ENCODE results near the gene CDH4. TPM values are rescaled to one million over a fixed set of nuclear protein-coding genes. Genes with fewer than 3 reads are reported as not detected.

Gene CDH4
- total RNA-seq, 1 donor: 8.6 TPM

DNA sequence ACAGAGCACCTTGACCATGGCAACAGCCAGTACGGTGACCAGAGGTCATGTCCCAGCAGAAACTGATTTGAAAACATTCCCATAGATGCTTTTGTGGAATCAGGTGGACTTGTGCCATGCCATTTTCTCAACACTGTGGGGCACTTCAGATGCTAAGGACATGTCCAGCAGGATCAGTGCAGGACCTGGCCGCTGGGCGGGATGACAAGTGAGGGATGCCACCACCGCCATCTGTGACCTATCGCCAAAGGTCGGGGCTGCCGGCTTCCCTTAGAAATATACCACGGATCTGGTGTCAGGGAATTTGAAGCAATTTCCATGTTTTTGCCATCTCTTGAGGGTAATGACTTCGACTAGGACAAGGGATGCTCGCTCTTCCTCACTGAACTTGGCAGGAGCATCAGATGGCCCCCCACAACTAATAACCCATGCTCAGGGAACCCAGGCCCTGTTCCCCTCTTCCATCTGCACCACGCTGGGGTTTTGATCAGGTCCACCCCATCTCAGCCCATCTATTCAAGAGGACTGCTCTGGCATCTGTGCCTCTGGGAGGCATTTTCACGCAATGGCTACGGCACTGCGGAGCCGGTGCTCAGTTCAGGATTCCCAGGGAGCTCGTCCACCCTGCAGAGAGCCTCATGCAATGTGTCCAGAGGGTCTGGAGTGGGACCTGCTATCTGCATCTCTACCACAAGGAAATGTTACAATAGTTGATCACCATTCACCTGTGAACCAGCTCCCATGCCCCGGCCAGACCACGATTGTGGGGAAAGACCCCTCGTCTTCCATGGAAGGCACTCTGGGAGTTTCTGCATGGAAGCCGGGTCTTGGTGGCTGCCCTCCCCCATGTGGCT lies 511.1 kb downstream of the CDH4 start:
- no peak for DNase-seq (ENCODE audit: low read depth in 2 of 3, low spot score in 2 of 3)

- DNase-seq (ENCODE audit: low read depth in 2 of 3, low spot score in 2 of 3): no peak
Measured at GRCh38 chr20:61763740-61764400, 511.8 kb downstream of the CDH4 start.

DNA sequence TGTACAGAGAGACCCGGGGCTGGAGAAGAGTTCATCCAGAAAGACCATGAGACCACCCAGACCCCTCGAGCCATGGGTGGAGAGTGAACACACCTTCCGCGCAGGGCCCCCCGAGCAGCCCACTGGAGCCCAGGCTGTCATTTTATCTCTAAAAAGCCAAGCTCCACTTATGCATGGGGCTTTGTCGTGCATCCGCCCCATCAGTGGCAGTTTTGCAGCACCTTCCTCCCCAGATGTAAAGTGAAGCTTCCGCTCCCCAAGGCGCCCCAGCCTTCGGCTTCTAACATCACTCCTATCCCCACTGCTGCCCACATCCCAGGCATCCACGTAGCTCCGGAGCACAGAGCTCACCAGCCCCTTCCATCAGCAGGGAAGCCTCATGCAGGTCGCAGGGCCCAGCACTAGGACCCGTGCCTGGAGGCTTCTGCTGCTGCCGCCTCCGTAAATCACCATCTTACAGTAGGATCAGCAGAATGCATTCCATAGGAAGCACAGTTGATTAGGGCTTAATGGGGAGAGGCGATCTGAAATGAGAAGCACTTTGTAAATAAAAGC lies 512.5 kb downstream of the CDH4 start:
- DNase-seq (ENCODE audit: low read depth in 2 of 3, low spot score in 2 of 3): no peak

DNA sequence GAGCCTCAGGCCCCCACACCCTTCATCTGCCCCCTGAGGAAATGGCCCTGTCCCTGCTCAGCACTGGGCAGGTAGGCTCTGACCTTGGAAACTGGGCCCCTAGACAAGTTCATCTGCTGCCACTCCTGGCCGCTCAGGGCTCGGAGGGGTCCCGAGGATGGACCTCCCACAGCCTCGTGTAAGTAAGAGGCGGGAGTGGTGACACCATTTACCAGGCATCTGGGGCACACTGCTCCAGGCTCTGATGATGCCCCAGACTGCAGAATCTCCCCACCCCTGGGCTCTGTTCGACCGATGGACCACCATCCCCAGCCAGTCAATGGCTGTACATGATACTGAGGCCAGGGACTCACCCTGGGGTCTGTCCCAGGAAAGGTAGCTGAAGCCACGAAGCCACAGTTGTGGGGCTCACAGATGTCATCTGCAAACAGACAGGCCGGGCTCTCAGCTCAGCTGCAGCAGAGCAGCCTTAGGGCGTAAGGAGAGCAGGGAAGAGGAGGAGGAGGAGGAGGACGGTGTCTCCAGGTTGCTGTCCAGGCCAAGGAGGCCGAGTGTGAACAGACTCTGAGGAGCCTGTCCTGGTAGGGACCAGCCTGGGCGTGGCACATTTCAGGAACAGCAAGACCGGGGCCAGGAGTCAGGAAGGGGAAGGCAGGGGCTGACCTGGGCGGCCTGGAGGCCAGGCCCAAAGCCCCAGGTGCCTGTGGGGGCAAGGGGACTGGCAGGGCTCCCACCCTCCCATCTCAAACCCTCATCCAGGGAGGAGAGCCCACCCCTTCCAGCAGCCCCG lies 513.2 kb downstream of the CDH4 start:
- DNase-seq (ENCODE audit: low read depth in 2 of 3, low spot score in 2 of 3): no peak

DNA sequence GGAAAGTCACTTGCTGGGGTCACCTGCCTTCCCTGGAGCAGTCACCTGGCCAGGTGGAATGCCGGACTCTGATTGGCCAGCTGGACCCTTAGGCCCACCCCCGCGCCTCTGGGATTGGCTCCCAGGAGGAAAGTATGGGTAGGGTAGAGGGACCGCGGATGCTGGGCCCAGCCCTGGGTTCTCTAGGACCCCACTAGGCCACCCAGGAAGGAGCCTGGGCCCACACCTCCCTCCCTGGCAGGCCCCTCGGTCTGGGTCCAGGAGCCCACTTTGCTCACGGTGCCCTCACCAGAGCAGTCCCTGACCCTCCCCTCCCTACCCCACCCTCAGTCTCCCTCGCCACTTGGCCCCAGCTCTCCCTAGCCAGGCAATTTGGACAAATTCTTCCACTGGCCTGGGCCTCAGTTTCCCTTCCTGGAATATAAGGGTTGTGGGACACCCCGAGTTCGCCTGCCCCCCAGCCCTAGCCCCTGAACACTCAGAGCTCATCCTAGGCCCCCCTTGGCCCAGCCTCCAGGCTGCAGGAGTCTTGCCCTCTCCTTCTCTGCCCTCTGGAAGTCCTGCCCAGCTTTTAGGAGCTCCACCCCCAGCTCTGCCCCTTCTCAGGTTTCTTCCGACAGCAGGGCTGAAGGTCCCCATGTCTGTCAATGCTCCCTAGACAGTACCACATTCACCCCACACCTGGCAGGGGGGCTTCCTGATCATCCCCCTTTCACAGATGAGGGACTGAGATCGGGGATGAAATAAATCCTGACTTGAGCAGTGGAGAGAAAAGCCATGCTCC lies 514.0 kb downstream of the CDH4 start:
- no peak for DNase-seq (ENCODE audit: low read depth in 2 of 3, low spot score in 2 of 3)

DNA sequence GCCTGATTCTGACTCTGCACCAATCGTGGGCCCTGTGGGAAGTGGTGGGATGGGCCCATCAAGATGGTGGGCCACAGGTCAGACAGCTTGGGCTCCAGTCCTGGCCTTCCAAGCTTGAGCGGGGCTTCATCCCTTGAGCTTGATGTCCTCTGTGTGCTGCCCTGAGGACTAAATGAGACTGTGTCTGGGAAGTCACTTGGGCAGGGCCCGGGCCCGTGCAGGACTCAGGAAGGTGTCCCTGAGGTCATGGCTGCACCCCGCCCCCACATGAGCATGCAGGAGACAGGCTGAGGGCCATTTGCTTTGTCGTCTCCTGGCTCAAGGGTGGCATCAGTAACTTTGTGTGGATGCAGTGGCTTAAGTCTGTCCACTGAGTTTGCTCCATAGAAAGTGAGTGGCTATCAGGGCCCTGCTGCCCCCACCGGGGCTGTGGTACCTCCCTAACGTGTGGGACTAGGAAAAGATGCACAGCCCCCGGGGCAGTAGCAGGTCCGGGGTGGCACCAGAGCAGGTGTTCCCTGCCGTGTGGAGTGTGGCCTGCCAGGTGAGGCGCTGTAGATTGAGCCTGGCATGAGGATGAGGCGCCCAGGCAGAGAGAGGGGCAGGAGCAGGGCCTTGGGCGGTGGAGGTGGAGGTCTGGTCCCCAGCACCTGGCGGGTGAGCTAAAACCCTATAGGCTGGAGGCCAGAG lies 515.0 kb downstream of the CDH4 start:
- no peak for DNase-seq (ENCODE audit: low read depth in 2 of 3, low spot score in 2 of 3)

DNA sequence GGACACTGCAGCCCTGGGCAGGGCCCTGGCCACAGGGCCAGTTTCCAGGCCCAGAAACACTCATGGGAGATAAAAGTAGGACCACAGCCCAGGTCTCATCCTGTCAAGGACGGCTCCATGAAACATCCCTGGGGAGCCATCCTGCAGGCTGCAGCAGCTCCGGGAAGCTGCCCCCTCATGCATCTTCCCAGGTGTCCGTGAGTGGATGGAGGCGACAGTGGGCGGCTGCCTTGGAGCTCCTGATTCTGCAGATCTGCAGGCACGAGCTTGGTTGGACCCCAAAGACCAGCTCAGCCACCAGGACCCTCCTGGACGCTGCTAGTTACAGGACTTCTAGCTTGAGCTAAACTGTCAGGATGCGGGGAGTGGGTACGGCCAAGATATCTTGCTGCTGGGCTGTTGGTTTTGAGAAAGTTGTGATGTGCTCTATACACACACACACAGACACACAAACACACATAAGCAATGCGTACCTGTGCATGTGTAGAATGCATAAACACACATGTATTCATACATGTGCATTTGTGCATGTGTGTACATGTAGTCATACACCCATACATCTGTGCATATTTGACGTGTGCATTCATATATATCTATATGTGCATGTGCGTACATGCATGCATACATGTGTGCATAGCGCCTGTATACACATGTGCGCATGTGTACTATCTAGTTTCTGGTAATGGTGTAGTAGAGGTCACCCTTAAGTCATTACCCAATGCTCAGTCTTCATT lies 515.9 kb downstream of the CDH4 start:
- no peak for DNase-seq (ENCODE audit: low read depth in 2 of 3, low spot score in 2 of 3)

GRCh38 chr20:61768571-61769285 lies 516.7 kb downstream of the CDH4 start:
- DNase-seq (ENCODE audit: low read depth in 2 of 3, low spot score in 2 of 3): no peak

- DNase-seq (ENCODE audit: low read depth in 2 of 3, low spot score in 2 of 3): no peak
Measured at GRCh38 chr20:61769286-61769832, 517.3 kb downstream of the CDH4 start.

GRCh38 chr20:61770113-61770585 lies 518.1 kb downstream of the CDH4 start:
- no peak for DNase-seq (ENCODE audit: low read depth in 2 of 3, low spot score in 2 of 3)

DNA sequence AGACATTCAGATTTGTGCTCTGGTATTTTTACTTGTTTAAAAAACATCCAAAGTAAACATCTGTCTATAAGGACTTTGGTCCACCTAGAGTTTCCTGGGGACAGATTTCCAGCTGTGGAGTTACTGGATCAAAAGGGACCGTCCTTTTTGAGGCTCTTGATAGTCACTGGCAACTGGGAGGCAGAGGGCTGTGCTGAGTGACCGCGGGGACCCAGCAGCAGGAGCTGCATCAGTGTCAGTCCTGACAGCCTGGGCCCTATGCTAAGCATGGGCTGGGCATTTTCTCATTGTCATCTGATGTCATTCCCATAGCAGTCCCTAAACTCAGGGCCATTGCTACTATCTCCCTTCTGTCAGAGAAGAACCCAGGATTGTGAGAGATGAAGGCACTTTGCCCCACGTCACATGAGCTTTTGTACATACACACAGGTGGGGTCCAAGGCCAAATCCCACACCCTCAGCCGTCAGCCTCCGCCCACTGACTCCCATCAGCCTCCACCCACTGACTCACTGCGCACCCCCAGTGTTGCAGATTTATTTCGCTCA lies 519.8 kb downstream of the CDH4 start:
- no peak for DNase-seq (ENCODE audit: low read depth in 2 of 3, low spot score in 2 of 3)

- DNase-seq (ENCODE audit: low read depth in 2 of 3, low spot score in 2 of 3): no peak
Measured at GRCh38 chr20:61772828-61773631, 521.0 kb downstream of the CDH4 start.

DNA sequence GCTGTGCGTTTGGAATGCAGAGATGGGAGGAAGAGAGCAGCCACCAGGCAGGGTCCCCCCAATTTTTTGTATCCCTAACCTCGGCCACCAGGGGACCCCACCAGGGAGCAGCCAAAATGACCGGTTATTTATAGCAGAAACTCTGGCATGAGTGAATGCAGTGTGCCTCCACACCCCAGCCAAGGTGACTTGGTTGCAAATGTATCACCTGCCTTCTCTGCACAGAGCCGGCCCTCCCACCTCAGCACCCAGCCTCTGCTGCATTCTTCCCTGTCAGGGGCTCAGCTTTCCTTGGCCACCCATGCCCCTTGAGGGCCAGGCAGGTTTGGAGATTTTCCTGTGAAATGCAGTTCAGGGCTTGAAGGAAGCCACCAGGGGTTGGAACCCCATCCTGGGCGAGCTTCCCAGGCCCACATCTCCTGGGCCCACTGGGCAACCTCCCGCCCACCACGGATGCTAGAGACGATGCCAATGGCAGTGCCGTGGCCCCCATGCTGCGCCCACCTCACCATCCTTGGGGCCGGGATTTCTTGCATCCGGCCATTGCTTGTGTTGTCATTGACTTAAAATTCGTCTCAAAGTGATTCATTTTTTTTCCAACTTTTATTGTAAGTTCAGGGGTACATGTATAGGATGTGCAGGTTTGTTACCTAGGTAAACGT lies 522.0 kb downstream of the CDH4 start:
- no peak for DNase-seq (ENCODE audit: low read depth in 2 of 3, low spot score in 2 of 3)

- no peak for DNase-seq (ENCODE audit: low read depth in 2 of 3, low spot score in 2 of 3)
Measured at GRCh38 chr20:61775423-61775822, 523.4 kb downstream of the CDH4 start.

- no peak for DNase-seq (ENCODE audit: low read depth in 2 of 3, low spot score in 2 of 3)
Measured at GRCh38 chr20:61776491-61777075, 524.5 kb downstream of the CDH4 start.
